Measurements from ENCODE around the gene AQP7.
"Not testable (repeated sequence)": the region's sequence is repeated elsewhere in the genome, so short reads cannot be mapped to it uniquely, and the experiment has no call there.

The AQP7 gene

GRCh38 chr9:33393581-33393980 lies 8.8 kb downstream of the AQP7 start:
- no peak for DNase-seq

- not testable (repeated sequence) for DNase-seq
Observed at GRCh38 chr9:33392591-33393021, 9.8 kb downstream of the AQP7 start.

- not testable (repeated sequence) for DNase-seq
Observed at GRCh38 chr9:33391111-33391771, 11.1 kb downstream of the AQP7 start.

- no peak for DNase-seq
Observed at GRCh38 chr9:33388110-33388994, 14.0 kb downstream of the AQP7 start.

GRCh38 chr9:33386998-33387397 lies 15.4 kb downstream of the AQP7 start:
- DNase-seq: not testable (repeated sequence)

GRCh38 chr9:33386641-33386996 lies 15.7 kb downstream of the AQP7 start:
- not testable (repeated sequence) for DNase-seq

GRCh38 chr9:33385979-33386640 lies 16.3 kb downstream of the AQP7 start:
- not testable (repeated sequence) for DNase-seq

GRCh38 chr9:33385536-33385935 lies 16.8 kb downstream of the AQP7 start:
- not testable (repeated sequence) for DNase-seq

GRCh38 chr9:33383396-33383795 lies 19.0 kb downstream of the AQP7 start:
- not testable (repeated sequence) for DNase-seq

- DNase-seq: not testable (repeated sequence)
Observed at GRCh38 chr9:33382397-33382796, 20.0 kb downstream of the AQP7 start.

- DNase-seq: no peak
Observed at GRCh38 chr9:33381231-33381791, 21.1 kb downstream of the AQP7 start.

GRCh38 chr9:33380390-33381094 lies 21.8 kb downstream of the AQP7 start:
- no peak for DNase-seq

- no peak for DNase-seq
Observed at GRCh38 chr9:33379666-33380389, 22.5 kb downstream of the AQP7 start.

GRCh38 chr9:33378121-33378795 lies 24.1 kb downstream of the AQP7 start:
- no peak for DNase-seq

GRCh38 chr9:33377089-33377715 lies 25.2 kb downstream of the AQP7 start:
- DNase-seq: no peak

- no peak for DNase-seq
Observed at GRCh38 chr9:33375841-33376321, 26.5 kb downstream of the AQP7 start.

GRCh38 chr9:33375238-33375840 lies 27.0 kb downstream of the AQP7 start:
- DNase-seq: no peak

GRCh38 chr9:33374634-33375237 lies 27.6 kb downstream of the AQP7 start:
- peak; percentile 73 for DNase-seq

GRCh38 chr9:33374190-33374589 lies 28.2 kb downstream of the AQP7 start:
- no peak for DNase-seq

- no peak for DNase-seq
Observed at GRCh38 chr9:33372900-33373299, 29.5 kb downstream of the AQP7 start.

Data from stimulated activated CD8-positive, alpha-beta memory T cell treated with anti-CD3 and anti-CD28 coated beads, Interleukin-4, amount 100 ng/mL, for 48 hours (primary cell).